Stimulated activated CD8-positive, alpha-beta memory T cell treated with anti-CD3 and anti-CD28 coated beads, Interleukin-4, amount 100 ng/mL, for 48 hours (primary cell): Measurements from ENCODE around the gene HES4.
"Not testable (repeated sequence)": the region's sequence is repeated elsewhere in the genome, so short reads cannot be mapped to it uniquely, and the experiment has no call there.

Experiments
- DNase-seq: peaks from one replicate; pipeline ENCODE4 v3.0.0-alpha.2; 2020

HES4 gene

DNA sequence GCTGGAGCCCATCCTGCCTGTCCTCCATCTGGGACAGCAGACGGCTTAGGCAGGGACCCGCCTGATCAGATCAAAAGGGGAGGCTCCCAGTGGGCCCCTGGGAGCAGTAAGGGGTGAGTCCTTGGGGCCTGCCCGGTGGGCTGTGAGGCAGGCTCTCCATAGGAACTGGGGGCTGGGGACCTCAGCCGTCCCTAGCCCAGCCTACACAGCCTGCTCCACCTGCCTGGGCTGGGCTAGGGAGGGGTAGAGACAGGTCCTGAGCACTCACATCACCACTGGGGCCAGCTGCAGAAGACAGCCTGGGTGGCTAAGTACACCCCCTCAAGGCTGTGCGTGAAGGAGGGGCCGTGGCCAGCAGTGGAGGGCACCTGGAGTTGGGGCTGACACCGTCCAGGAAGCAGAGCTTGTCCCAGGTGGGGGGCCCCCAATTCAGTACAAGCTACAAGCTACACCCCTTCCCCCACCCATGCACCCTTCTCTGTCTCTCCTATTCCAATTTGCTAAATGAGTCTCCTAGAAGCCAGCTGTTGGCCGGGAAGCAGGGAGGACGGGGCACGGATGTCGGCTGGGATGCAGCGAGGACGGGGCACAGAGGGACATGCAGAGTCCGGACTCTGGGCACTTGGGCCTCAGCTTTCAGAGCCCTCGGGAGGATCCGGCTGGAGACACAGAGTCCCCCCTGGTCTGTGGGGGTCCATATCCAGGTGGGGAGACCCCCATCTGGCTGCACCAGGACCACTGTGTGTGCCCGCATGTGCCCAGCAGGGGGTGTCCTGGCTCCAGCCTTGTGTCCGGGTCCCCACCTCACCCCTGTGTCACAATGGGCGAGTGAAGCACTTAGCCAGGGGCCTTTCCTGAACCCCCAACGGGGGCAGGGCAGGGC is 15.1 kb upstream of the HES4 start:
- no peak for DNase-seq

DNA sequence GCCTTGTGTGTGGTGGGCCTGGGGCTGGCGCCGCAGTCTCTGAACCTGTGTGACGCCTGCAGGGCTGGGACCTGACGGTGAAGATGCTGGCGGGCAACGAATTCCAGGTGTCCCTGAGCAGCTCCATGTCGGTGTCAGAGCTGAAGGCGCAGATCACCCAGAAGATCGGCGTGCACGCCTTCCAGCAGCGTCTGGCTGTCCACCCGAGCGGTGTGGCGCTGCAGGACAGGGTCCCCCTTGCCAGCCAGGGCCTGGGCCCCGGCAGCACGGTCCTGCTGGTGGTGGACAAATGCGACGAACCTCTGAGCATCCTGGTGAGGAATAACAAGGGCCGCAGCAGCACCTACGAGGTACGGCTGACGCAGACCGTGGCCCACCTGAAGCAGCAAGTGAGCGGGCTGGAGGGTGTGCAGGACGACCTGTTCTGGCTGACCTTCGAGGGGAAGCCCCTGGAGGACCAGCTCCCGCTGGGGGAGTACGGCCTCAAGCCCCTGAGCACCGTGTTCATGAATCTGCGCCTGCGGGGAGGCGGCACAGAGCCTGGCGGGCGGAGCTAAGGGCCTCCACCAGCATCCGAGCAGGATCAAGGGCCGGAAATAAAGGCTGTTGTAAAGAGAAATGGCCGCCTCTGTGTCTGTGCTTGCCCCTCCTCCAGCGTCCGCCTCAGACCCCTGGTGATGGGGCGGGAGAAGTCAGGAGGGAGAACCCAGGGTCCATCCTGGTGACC is 14.2 kb upstream of the HES4 start:
- DNase-seq = no peak

DNA sequence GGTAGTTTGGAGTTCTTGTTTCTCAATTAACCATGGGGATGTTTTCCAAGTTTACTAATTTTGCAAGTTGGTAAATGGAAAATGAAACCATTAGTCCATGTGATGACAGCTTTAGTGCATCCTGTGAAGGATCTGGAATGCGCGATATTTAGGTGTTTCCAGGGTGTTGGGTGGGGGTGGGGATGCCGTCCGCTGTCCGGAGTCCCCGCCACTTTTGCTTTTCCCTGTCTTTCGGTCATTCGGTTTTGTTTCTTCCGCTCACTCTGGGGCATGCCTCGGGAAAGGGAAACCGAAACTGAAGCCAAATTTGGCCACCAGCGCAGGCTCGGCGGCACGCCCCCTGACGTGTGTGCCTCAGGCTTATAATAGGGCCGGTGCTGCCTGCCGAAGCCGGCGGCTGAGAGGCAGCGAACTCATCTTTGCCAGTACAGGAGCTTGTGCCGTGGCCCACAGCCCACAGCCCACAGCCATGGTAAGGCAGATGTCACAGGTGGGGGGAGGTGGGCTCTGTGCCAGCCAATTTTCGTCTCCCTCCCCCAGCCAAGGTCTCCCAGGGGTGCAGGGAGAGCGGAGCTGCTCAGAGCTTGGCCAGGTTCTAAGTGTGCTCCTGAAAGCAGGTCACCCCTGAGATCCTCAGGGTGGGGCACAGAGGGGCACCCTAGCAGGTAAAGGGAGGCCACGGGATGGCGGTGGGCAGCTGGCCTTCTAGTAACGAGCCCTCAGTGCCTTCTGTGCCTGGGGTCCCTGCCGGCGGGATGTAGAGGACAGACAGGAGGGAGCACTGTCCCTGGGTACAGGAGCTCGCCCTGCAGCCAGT is 13.4 kb upstream of the HES4 start, which contains the start of gene ISG15:
Gene ISG15 (plus strand): TSS at position 393 of the 817 bp plus-strand sequence. CDS start 77 bp downstream, at position 470.
- DNase-seq = peak; percentile 89

DNA sequence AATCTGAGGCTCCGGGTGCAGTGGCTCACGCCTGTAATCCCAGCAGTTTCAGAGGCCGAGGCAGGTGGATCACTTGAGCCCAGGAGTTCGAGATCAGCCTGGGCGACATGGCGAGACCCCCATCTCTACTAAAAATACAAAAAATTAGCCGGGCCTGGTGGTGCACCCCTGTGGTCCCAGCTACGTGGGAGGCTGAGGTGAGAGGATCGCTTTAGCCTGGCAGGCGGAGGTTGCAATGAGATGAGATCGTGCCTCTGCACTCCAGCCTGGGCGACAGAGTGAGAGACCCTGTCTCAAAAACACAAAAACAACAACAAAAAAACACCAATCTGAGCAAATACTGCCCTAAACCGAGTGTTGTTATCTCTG is 12.8 kb upstream of the HES4 start:
- DNase-seq = not testable (repeated sequence)

DNA sequence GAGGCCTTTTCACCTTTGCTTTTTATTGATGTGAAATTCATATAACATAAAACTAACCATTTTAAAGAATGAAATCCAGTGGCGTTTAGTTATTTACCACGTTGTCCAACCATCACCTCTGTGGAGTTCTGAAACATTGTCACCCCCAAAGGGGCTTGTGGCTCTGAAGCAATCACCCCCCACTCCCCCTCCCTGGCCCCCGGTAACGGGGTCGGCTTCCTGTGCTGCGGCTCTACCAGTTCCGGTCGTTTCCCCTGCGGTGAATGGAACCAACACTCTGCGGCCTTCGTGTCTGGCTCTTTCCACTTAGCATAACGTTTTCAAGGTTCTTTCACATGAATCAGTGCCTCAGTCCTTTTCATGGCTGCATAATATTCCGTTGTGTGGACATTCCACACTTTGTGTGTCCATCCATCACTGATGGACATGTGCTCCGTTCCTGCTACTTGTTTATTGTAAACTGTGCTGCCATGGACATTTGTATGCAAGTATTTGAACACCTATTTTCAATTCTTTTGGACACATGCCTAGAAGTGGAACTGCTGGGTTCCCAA is 11.6 kb upstream of the HES4 start:
- DNase-seq = no peak

DNA sequence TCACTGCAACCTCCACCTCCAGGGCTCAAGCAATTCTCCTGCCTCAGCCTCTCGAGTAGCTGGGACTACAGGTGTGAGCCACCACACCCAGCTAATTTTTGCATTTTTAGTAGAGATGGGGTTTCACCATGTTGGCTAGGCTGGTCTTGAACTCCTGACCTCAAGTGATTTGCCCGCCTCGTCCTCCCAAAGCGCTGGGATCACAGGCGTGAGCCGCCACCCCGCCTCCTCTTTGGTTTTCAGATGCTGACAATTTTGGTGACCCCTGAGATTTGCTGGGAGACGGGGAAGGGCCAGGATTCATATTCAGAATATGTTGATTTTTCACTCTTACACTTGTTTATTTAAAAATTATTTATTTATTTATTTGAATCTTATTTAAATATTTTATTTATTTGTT is 10.2 kb upstream of the HES4 start:
- not testable (repeated sequence) for DNase-seq

DNA sequence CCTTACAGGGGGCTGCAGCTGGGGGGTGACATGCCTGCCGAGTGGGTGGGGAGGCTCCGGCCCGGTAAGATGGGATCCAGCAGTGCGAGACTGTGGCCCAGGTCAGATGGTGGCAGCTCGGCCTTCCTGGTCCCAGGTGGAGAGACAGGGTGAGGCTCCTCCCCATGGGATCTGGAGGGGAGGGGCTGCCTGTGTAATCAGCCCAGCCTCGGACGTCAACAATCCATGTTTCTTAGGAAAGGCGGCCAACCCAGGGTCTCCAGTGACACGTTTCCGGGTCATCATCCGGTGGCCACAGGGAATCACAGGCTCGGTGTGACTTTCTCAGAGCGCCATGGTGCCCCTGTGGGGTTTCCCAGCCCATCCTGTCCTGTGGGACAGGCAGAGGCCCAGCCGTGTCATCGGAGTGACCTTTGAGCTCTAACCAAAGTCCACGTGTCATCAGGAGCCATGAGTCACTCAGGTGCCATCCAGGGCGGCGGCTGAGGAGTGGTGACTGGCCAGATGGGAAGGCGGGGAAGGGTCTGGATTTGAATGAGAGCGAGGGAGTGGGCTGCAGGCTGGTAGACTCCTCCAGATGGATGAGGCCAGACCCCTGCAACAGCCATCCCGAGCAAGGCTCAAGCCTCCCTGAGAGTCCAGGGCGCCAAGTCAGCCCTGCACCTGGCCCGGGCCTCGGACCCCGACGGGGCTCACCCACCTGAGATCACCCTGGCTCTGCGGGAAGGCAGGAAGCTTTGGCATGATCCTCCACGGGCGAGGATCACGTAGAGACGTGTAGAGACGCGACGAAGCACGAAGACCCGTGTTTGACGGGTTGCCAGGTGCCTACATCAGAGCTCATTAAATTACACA is 6.6 kb upstream of the HES4 start:
- DNase-seq = no peak

DNA sequence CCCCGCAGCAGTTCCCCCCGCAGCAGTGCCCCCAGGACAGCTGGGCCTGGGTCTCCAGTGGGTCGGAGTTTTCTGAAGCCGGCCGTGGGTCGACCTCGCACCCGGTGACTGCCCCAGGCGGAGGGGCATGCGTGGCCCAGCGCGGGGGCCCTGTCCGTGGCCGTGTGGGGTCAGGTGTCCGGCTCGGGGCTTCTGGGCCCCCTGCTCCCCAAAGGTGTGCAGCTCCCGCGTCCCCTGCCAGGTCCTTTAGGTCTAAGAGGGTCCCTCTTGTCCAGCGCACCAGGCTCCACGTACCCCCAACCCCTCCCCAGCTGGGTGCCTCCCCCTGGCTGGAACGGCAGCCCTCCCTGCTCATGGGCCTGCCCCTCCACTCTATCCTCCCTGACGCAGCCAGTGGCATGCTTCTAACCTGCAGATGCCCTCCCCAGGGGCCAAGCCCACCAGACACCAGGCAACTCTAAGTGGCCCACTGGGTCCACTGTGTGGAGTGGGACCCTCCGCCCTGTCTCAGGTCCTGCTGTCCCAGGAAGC is 5.9 kb upstream of the HES4 start:
- DNase-seq = no peak

DNA sequence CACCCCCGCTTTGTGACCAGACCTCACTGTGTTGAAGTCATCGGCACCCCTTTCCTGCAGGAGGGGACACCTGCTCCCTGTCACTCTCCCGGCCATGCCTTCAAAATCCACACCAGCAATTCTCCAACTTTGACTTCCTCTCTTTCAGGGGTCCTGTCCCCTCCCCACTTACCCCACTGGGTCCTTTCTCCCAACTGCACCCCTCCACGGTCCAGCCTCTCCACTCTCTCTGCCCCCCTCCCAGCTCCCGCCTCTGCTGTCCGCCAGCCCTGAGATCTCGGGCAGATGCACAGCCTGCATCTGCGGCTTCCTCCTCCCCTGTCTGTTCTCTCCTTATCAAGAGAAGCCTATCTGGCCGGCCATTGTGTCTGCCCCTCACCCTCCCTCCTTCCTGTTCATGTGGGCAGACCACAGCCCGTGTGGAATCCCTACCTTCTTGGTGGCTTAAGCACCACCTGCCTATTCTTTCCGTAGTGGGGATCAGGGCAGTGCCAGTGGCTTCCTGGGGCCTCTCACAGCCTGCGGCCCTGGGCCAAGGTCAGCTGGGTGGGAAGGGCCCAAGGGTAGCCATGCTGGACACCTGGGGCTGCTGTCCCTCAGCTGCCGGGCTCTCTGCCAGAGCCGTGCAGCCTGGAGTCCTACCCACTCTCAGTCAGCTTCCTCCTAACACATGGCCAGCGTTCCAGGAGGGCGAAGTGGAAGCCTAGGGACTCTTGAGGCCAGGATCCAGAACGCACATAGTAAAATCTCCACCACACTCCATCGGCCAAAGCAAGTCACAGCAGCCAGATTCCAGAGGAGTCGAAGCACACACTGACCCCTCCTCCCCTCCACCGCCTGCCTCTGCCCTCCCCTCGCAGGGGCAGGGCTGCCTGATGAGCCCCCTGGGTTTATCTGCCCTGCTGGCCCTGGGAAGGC is 5.1 kb upstream of the HES4 start:
- DNase-seq = no peak

DNA sequence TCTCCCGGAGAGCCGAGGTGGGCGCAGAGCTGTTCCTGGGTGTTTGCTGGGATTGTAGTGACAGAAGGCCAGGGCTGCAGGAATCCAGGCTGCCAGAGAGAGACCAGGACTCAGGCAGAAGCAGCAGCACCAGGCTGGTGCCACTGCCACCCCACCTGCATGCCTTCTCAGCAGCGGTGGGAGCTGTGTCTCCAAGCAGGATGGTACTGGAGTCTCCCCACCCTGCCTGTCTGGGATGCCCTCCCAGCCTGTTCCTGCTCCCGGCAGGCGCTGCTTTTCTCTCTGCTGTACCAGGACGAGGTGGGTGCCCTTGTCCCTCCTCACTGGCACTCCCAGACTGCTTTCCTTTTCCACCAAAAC is 4.5 kb upstream of the HES4 start:
- DNase-seq = no peak

DNA sequence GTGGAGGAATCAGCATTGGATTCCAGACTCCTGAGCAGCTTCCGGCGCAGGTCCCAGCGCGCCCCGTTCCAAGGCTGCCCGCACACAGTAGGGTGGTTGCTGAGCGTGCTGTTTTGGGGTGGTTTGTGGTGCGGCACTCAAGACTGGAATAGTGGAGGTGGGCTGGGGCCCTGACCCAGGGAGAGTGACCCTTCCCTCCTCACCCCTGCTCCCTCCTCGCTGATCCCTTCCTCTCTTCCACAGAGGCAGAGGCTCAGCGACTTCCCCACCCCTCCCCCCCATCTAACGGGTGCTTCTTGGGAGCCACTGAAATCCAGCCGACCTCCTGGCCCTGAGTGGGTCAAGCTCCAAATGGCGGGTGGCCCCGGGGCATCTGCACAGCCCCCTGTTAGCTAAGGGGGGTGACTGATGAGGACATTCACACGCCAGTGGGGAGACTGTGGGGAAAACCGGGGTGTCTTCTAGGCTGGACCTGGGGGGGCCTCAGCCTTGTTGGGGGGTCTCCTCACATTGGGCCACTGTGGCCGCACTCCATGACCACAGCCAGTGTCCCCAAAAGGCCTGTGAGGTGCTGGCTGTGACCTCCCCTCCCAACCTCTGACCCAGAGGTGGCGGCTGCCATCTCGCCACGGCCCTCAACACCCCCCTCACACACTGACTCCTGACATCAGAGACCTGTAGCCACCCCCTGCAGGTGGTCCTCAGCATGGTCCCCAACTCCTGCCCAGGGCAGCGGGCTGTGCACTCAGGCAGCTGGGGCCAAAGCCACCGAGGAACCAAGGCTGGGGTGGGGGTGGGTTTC is 3.9 kb upstream of the HES4 start:
- DNase-seq = no peak

DNA sequence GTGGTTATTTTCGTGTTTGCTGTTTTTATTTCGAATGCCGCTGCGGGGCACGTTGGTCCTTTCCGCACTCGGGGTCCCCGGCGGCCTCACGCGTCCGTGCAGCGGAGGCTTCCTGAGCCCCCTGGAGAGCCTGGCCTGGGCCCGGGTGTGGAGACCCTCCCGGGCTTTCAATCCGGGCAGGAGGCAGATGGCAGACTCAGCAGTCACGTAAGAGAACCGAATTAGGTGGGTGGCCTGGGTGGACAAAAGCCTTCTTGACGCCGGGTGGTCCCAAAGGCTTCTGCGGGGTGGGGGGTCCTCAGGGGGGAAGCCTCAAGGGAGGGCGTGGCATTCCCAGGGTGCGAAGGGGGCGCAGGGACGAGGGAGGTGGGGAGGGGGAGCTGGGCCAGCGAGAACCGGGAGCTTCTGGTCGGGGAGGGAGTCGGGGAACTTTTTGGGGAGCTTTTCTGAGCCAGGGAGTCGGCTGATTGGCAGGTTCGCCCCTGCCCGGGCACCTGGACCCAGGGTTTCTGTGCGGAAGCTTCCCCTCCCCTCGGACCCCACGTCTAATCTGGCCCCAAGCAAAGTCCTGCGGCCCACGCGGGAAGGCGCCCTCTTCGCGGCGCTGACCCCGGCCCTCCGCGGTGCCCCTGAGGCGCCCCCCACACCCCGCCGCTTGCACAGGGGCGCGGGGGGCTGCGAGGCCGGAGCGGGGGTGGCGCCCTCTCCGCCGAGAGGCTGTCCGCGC is 1.3 kb upstream of the HES4 start:
- DNase-seq = no peak

DNA sequence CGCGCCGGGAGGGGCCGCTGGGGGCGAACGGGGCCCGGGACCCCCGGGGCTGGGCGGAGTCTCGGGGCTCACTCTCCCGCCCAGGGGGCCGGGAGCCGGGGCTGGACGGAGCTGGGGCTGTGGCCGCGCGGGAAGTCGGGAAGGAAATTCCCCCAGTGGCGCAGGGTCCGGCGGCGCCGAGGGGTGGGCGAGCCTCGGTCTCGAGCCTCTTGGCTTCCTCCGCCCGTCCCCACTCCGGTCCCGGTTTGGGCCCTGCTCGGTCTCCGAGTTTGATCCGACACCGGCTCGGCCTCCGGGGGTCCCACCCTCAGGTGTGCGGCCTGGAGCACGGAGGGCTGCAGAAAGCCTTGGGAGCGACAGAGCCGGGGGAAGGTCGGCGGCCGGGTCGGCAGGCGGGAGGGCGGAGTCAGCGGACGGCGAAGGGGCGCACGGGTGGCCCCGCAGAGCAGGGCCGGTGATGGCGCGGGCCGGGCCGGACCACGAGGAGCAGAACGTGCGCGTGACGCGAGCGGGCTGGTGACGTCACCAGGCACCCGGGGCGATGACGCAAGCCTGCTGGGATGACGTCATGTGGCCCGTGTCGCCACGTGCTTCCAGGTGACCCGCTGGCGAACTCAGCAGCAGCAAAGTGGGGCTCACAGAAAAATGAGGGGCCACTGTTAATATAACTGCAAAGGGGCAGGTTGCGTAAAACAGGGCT is 610 bp upstream of the HES4 start:
- DNase-seq = peak; percentile 81

DNA sequence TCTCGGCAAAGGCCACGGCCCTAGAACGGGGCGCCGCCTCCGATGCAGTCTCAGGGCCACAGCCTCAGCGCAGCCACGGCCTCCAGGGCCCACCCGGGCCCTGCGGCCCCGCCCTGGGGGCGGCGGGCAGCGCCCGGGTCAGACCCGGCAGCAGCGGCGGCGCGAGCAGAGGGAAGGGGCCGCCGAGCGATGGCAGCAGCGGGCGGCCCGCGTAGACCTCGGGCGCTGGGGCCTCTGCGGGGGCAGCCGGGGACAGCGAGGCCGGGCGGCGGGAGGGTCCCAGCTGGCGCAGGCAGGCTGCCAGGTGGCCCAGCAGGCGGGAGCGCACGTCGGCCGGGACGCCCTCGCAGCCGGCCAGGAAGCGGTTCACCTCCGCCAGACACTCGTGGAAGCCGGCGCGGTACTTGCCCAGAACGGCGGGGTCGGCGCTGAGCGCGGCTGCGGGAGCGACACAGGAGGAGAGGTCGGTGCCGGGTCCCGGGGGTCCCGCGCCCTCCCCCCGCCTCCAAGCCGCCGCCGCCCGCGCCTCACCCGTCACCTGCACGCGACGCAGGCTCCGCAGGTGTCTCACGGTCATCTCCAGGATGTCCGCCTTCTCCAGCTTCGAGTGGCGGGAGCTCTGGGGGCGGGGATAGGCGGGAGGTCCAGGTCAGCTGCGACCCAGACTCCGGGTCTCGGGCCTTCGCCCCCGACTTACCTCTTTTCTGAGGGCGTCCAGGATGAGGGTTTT is 737 bp downstream of the HES4 start:
- no peak for DNase-seq

DNA sequence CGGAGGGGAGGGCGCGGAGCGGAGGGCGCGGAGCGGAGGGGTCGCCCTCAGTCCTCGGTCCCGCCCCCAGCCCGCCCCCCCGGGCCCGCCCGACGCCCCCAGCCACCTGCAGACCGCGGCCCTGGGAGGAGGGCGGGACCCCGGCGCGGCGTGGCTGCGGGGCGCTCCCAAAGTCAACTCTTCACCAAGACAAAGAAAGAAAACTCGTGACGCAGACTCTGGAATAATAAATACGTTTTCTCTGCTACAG is 1.2 kb downstream of the HES4 start:
- no peak for DNase-seq

DNA sequence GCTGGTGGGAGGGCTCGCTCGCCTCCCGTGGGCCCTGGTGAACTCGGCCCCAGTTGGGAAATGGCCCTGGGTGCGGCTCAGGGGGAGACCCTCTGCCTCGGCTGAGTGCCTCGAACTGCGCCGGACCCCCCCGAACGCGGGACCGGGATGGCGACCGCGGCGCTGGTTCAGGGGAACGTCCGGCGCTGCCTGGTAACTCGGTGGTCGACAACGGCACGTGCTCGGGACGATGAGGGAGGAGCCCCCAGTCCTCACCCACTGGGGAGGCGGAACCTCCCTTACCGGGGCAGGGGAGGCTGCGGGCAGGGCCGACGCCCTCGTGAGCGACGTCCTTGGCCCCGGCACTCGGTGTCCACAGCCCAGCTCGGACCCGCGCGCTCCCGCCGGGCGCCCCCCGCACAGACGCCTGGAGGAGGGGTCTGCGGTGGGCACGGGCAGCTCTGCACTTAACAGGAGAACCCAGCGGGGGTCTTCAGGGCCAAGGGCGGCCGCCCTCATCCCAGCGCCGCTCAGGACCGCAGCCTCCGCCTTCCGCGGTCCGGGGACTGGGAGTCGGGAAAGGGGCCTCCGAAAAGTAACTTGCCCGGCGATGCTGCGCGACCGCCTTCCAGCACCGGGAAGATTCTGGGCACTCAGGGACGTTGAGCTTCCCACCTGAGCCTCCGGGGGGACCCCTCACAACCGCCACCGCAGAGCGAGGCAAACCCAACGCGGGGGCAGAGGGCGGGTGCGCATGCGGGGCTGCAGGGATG is 1.7 kb downstream of the HES4 start:
- DNase-seq = no peak

DNA sequence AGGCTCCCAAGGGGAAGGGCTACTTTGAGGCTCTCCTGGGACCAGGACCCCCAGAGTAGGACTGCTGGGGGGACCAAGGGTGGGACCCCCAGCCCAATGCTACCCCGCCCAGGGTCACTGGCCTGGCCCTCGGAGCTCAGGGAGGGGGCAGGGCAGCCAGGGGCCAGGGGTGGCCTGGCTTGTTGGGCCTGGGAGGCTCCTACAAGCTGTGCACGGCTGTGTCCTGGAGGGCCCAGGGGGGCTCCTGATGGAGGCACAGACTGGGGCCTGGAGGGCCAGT is 2.2 kb downstream of the HES4 start:
- DNase-seq = no peak
